DOHH2 (cell line): ENCODE data around the gene MYO10.

Experiments used
- H3F3A ChIP-seq: fragments of 200-600 bp; sonication (generic), shearing (Covaris generic); 2 replicates; pipeline ENCODE4 v1.6.0; 2016; ENCODE audit warnings: antibody characterized with exemption, mild to moderate bottlenecking; ENCODE audit not compliant: control insufficient read depth, insufficient read depth
- H3K27ac ChIP-seq: fragments of 200-600 bp; sonication (generic); 2 replicates; pipeline ENCODE4 v1.5.1; 2014; ENCODE audit warnings: low read depth, mild to moderate bottlenecking, low read length, moderate library complexity
- H3K27me3 ChIP-seq: fragments of 200-600 bp; sonication (generic); 2 replicates; pipeline ENCODE4 v1.6.1; 2014; ENCODE audit warnings: mild to moderate bottlenecking, low read length, mixed read lengths; ENCODE audit not compliant: control insufficient read depth
- H3K36me3 ChIP-seq: fragments of 200-600 bp; sonication (generic); 2 replicates; pipeline ENCODE4 v1.6.1; 2014; ENCODE audit warnings: mild to moderate bottlenecking, low read length, moderate library complexity, mixed read lengths; ENCODE audit not compliant: control insufficient read depth
- H3K4me1 ChIP-seq: fragments of 200-600 bp; sonication (generic); 2 replicates; pipeline ENCODE4 v1.6.1; 2014; ENCODE audit warnings: mild to moderate bottlenecking, low read length, mixed read lengths; ENCODE audit not compliant: control insufficient read depth
- H3K4me2 ChIP-seq: fragments of 200-600 bp; sonication (generic); 2 replicates; pipeline ENCODE4 v1.6.0; 2014; ENCODE audit warnings: mild to moderate bottlenecking, low read length, moderate library complexity
- H3K4me3 ChIP-seq: fragments of 200-600 bp; sonication (generic); 2 replicates; pipeline ENCODE4 v1.5.1; 2014; ENCODE audit warnings: mild to moderate bottlenecking, low read length, mixed read lengths
- H3K79me2 ChIP-seq: fragments of 200-600 bp; sonication (generic); 2 replicates; pipeline ENCODE4 v1.6.1; 2014; ENCODE audit warnings: mild to moderate bottlenecking, low read length, mixed read lengths; ENCODE audit not compliant: control insufficient read depth
- H3K9me2 ChIP-seq: fragments of 200-600 bp; sonication (generic); replicated peaks from 2 replicates; pipeline ENCODE4 v1.6.1; 2014; ENCODE audit warnings: mild to moderate bottlenecking, low read length, mixed read lengths; ENCODE audit not compliant: control insufficient read depth
- H3K9me3 ChIP-seq: fragments of 200-600 bp; sonication (generic); 2 replicates; pipeline ENCODE4 v1.6.1; 2014; ENCODE audit warnings: antibody characterized with exemption, low read length, mixed read lengths; ENCODE audit not compliant: control insufficient read depth, insufficient read depth
- H4K20me1 ChIP-seq: fragments of 200-600 bp; sonication (generic); 2 replicates; pipeline ENCODE4 v1.6.0; 2014; ENCODE audit warnings: low read depth, mild to moderate bottlenecking, antibody characterized with exemption, low read length, moderate library complexity; ENCODE audit not compliant: control insufficient read depth, insufficient read depth
- CTCF ChIP-seq: fragments of 200-600 bp; sonication (generic); IDR thresholded peaks from one replicate; pipeline ENCODE4 v1.5.1; 2014; ENCODE audit warnings: antibody characterized with exemption, mild to moderate bottlenecking, low read depth, low read length; ENCODE audit not compliant: poor library complexity, severe bottlenecking
- EZH2phosphoT487 ChIP-seq: fragments of 200-600 bp; sonication (generic); IDR thresholded peaks from 2 replicates; pipeline ENCODE4 v1.6.1; 2017; ENCODE audit warnings: borderline replicate concordance, mild to moderate bottlenecking, antibody characterized with exemption, low read length, moderate library complexity, mixed read lengths

MYO10 gene

GRCh38 chr5:16617274-16617968 lies 318.7 kb downstream of the MYO10 start:
- Histone ChIP-seq H3K27ac (no peak overlapping the region), H3K27me3 (peaks cover 40% of the 10 kb centered on the region), H3K79me2 (no peaks in the 10 kb centered on the region), H3K36me3 (no peaks in the 10 kb centered on the region), H3K9me3 (no peaks in the 10 kb centered on the region), H3K9me2 (no peaks in the 10 kb centered on the region), H3K4me3 (peak overlapping the region; percentile 64), H3F3A (no peaks in the 10 kb centered on the region), H4K20me1 (no peaks in the 10 kb centered on the region), H3K4me2 (peak overlapping the region; percentile 72), H3K4me1 (peaks cover 21% of the 10 kb centered on the region)
- TF ChIP-seq CTCF (no peak), EZH2phosphoT487 (no peak)

DNA sequence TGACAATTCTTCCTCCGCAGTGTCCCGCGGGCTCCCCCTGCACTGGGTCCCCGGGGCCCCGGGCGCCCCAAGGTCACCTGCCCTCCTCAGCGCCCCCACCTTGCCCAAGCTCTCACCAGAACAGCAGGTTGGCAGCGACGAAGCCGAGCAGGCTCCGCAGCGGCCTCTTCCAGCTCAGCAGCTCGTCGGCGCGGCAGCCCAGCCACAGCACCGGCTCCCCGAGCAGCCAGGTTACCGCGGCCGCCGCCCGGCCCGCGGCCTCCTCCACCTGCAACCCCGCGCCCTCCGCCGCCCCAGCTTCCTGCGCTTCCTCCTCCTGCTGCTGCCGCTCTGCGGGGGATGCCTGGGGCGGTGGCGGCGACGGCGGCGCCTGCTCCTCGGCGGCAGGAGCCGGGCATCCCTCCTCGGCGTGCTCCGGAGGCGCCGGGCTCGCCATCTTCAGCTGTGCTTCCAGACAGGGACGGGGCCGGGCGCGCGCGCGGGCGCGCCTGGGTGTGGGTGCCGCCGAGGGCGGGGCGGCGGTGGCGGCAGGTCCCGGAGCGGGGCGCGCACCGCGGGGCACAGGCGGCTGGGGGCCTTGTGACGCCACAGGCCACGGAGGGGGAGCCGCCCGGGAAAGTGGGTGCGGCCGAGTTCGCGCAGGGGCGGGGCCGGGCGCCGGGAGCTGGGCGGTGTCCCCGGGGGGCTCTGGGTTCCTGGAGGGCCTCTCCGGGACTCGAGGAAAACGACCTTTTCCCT lies 319.4 kb downstream of the MYO10 start, which contains the start of gene RETREG1:
RETREG1 (minus strand) TSS at position 462 of the 738 bp plus-strand sequence; CDS start at position 436, 26 bp downstream.
- H3K27ac ChIP-seq, result no peak within 1 kb of the TSS
- H3K27me3 ChIP-seq, result peaks cover 40% of the 10 kb centered on the region
- H3F3A ChIP-seq, result no peaks in the 10 kb centered on the region
- peaks cover 21% of the 10 kb centered on the region for H3K4me1 ChIP-seq
- H3K9me3 ChIP-seq, result no peaks in the 10 kb centered on the region
- H3K9me2 ChIP-seq, result no peaks in the 10 kb centered on the region
- H3K36me3 ChIP-seq, result no peaks in the 10 kb centered on the region
- TF ChIP-seq EZH2phosphoT487 (no peak; the same call in 1 of the 2 replicates), CTCF (no peak)
- H4K20me1 ChIP-seq, result no peaks in the 10 kb centered on the region
- H3K79me2 ChIP-seq, result no peaks in the 10 kb centered on the region
- peak within 1 kb of the TSS; percentile 64 for H3K4me3 ChIP-seq
- peak within 1 kb of the TSS; percentile 72 for H3K4me2 ChIP-seq

DNA sequence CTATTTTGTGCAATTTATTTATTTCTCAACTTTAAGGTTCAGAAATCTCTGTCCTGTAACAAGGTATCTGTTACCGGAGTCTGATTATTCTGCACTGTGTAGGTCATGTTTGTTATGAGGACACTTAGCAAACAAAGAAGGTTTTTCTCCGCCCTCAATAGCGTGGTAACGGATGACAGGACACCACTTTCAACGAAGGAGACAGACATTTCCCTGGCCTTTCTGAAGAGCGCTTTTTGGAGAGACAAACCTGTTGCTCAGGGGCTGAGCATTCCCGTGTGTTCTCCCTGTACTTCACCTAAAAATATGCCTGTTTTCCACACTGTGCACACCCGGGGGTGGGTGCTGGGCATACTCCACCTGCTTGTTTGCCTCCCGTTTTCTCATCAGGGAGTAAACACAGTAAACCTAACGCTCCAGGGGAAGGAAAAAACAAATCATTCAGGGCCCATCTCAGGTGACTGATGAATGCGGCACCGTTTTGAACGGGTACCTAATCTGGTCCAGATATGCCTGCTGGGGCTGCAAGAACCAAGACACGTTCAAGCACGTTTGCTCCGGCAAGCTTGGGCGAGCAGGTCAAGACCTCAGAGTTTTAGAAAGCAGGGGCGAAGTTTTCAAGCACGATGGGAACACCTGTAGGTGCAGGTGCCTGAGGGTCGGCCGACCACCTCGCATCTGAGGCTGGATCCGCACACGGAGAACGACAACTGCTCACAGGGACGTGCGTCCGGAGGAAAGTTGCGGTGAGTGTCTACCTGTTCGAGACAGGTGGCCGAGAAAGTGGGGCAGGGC lies 320.1 kb downstream of the MYO10 start:
- Histone ChIP-seq H3K4me3 (peak overlapping the region; percentile 64), H3K4me1 (peaks cover 21% of the 10 kb centered on the region), H3K27ac (no peak overlapping the region), H3K9me3 (no peaks in the 10 kb centered on the region), H3K27me3 (peaks cover 40% of the 10 kb centered on the region), H3K4me2 (peak overlapping the region; percentile 72), H3K9me2 (no peaks in the 10 kb centered on the region), H3K36me3 (no peaks in the 10 kb centered on the region), H3F3A (no peaks in the 10 kb centered on the region), H4K20me1 (no peaks in the 10 kb centered on the region), H3K79me2 (no peaks in the 10 kb centered on the region)
- TF ChIP-seq EZH2phosphoT487 (no peak), CTCF (no peak)
